ENCODE results near the gene NAPA. TPM values are rescaled to one million over a fixed set of nuclear protein-coding genes. Genes with fewer than 3 reads are reported as not detected.

The NAPA gene
- total RNA-seq, 1 experiment from 2014 or later: 61.3 TPM

- POLR2A ChIA-PET: no interaction called here
- DNase-seq (ENCODE audit: low spot score) (no peak), ATAC-seq (no peak)
- no peaks in the 10 kb centered on the region for H3K27me3 Mint-ChIP-seq (ENCODE audit: low read depth)
- H3K9me3 Mint-ChIP-seq: no peaks in the 10 kb centered on the region
- peaks cover 4% of the 10 kb centered on the region for H3K4me1 Mint-ChIP-seq
- no peaks in the 10 kb centered on the region for H3K36me3 Mint-ChIP-seq
- no peak overlapping the region for H3K4me3 Mint-ChIP-seq
- TF ChIP-seq TP53 (CRISPR knock-in tag; IDR thresholded peaks at IDR 0.05) (no peak), ZNF281 (CRISPR knock-in tag; IDR thresholded peaks at IDR 0.05) (no peak), FOXK1 (CRISPR knock-in tag; IDR thresholded peaks at IDR 0.05) (no peak), STAT6 (CRISPR knock-in tag; conservative IDR thresholded peaks at IDR 0.05; ENCODE audit: low read depth) (no peak), HMGXB4 (CRISPR knock-in tag; IDR thresholded peaks at IDR 0.05) (no peak), CREM (CRISPR knock-in tag; IDR thresholded peaks at IDR 0.05) (no peak), GRHL2 (CRISPR knock-in tag; IDR thresholded peaks at IDR 0.05; ENCODE audit: insufficient replicate concordance, severe bottlenecking) (no peak), NR3C1 (CRISPR knock-in tag; conservative IDR thresholded peaks at IDR 0.05; ENCODE audit: low read depth) (no peak), USF1 (CRISPR knock-in tag; IDR thresholded peaks at IDR 0.05) (no peak), TEAD4 (CRISPR knock-in tag; IDR thresholded peaks at IDR 0.05) (no peak)
- CTCF ChIA-PET: interaction anchor here (1.2 to 1.3 kb wide), 2 partner anchors 15 to 108 kb away, joined by 3 to 6 read pairs; no protein-coding TSS in a partner anchor
- no peak overlapping the region for H3K27ac Mint-ChIP-seq
Measured at GRCh38 chr19:47544476-47544875, 29.6 kb upstream of the NAPA start.

- no peak overlapping the region for H3K27ac Mint-ChIP-seq
- ATAC-seq: no peak
- POLR2A ChIA-PET: no interaction called here
- H3K9me3 Mint-ChIP-seq: no peaks in the 10 kb centered on the region
- no peaks in the 10 kb centered on the region for H3K36me3 Mint-ChIP-seq
- CTCF ChIA-PET: interaction anchor here (1.2 to 1.4 kb wide), 3 partner anchors 14 to 169 kb away, joined by 3 to 4 read pairs (median 4); no protein-coding TSS in a partner anchor
- no peak overlapping the region for H3K4me3 Mint-ChIP-seq
- no peaks in the 10 kb centered on the region for H3K27me3 Mint-ChIP-seq (ENCODE audit: low read depth)
- no peak for TF ChIP-seq ELF4 (CRISPR knock-in tag; IDR thresholded peaks at IDR 0.05; ENCODE audit: low read depth)
- DNase-seq (ENCODE audit: low spot score): no peak
- H3K4me1 Mint-ChIP-seq: peaks cover 4% of the 10 kb centered on the region
Measured at GRCh38 chr19:47544075-47544474, 29.2 kb upstream of the NAPA start.

GRCh38 chr19:47542030-47542475 lies 27.2 kb upstream of the NAPA start:
- ChIA-PET POLR2A (no interaction called here), CTCF (interaction anchor here (1.1 kb wide), 1 partner anchor 58 kb away, joined by 4 read pairs; the partner anchor contains the start of gene KPTN)
- H3K27ac Mint-ChIP-seq: peak overlapping the region; percentile 74; the same call in 1 of the 2 replicates
- H3K4me1 Mint-ChIP-seq: peaks cover 4% of the 10 kb centered on the region
- DNase-seq (ENCODE audit: low spot score) (no peak), ATAC-seq (no peak)
- no peaks in the 10 kb centered on the region for H3K9me3 Mint-ChIP-seq
- no peaks in the 10 kb centered on the region for H3K27me3 Mint-ChIP-seq (ENCODE audit: low read depth)
- no peak overlapping the region for H3K4me3 Mint-ChIP-seq
- no peaks in the 10 kb centered on the region for H3K36me3 Mint-ChIP-seq
- TF ChIP-seq AR (CRISPR knock-in tag; IDR thresholded peaks at IDR 0.05) (no peak), TCF7 (CRISPR knock-in tag; IDR thresholded peaks at IDR 0.05; ENCODE audit: low read depth) (no peak), ZNF425 (CRISPR knock-in tag; conservative IDR thresholded peaks at IDR 0.05) (no peak), ZNF263 (CRISPR knock-in tag; IDR thresholded peaks at IDR 0.05; ENCODE audit: low read depth) (no peak), MXD4 (CRISPR knock-in tag; IDR thresholded peaks at IDR 0.05; ENCODE audit: borderline replicate concordance) (no peak), MLX (CRISPR knock-in tag; IDR thresholded peaks at IDR 0.05) (no peak)
